A549 (cell line): ENCODE results near the gene TTLL11.

ENCODE experiments used
- CHD2 ChIP-seq: fragments of 150-350 bp; IDR thresholded peaks from 2 replicates; pipeline ENCODE4 v1.6.1; 2014; ENCODE audit warnings: low read length; ENCODE audit not compliant: partially characterized antibody
- MYC ChIP-seq: IDR thresholded peaks from 2 replicates; pipeline ENCODE4 v1.6.1; 2012; ENCODE audit warnings: mild to moderate bottlenecking, inconsistent platforms, low read length, improper control_type of control experiment, borderline replicate concordance
- POLR2A ChIP-seq: IDR thresholded peaks from 2 replicates; pipeline ENCODE4 v1.6.1; 2012; ENCODE audit warnings: mild to moderate bottlenecking, low read length
- RNF2 ChIP-seq: fragments of 200-600 bp; sonication (generic); IDR thresholded peaks from 2 replicates; pipeline ENCODE4 v1.6.1; 2016; ENCODE audit warnings: low read depth, mild to moderate bottlenecking, antibody characterized with exemption, moderate library complexity, borderline replicate concordance
- TF ChIP-seq, protein P1 (sequence below): fragments of >200 bp; sonication (Bioruptor Twin); formaldehyde crosslinking; IDR thresholded peaks from 3 replicates; pipeline ENCODE4 v1.5.1; 2016
- TF ChIP-seq, protein P2 (sequence below): IDR thresholded peaks from 2 replicates; pipeline ENCODE4 v1.6.1; 2012
- TF ChIP-seq, protein P3 (sequence below): IDR thresholded peaks from 2 replicates; pipeline ENCODE4 v1.6.1; 2012; ENCODE audit warnings: low read depth, borderline replicate concordance

DNA sequence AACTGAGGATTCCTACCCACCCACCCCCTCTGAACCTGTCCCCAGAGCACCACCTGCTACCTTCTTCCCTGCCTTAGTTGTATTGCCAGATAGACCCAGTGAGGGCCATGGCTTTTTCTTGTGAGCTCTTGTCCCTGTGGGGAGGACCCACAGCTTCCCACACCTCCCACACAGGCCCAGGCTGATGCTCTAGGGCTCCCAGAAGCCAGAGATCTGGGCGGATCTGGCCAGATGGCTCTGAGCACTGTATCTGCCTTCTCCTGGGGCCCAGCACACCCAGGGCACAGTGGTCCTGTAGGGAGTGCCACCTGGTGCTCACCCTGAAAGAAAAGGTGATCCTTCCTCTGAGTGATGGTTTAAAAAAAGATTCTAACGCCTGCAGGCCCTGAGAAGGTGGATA lies 310.0 kb downstream of the TTLL11 start:
- TF ChIP-seq, protein P1, sequence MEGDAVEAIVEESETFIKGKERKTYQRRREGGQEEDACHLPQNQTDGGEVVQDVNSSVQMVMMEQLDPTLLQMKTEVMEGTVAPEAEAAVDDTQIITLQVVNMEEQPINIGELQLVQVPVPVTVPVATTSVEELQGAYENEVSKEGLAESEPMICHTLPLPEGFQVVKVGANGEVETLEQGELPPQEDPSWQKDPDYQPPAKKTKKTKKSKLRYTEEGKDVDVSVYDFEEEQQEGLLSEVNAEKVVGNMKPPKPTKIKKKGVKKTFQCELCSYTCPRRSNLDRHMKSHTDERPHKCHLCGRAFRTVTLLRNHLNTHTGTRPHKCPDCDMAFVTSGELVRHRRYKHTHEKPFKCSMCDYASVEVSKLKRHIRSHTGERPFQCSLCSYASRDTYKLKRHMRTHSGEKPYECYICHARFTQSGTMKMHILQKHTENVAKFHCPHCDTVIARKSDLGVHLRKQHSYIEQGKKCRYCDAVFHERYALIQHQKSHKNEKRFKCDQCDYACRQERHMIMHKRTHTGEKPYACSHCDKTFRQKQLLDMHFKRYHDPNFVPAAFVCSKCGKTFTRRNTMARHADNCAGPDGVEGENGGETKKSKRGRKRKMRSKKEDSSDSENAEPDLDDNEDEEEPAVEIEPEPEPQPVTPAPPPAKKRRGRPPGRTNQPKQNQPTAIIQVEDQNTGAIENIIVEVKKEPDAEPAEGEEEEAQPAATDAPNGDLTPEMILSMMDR, result no peak
- TF ChIP-seq POLR2A, result no peak
- TF ChIP-seq, protein P2, sequence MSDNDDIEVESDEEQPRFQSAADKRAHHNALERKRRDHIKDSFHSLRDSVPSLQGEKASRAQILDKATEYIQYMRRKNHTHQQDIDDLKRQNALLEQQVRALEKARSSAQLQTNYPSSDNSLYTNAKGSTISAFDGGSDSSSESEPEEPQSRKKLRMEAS, result no peak
- no peak for TF ChIP-seq MYC
- TF ChIP-seq CHD2, result no peak
- TF ChIP-seq, protein P3, sequence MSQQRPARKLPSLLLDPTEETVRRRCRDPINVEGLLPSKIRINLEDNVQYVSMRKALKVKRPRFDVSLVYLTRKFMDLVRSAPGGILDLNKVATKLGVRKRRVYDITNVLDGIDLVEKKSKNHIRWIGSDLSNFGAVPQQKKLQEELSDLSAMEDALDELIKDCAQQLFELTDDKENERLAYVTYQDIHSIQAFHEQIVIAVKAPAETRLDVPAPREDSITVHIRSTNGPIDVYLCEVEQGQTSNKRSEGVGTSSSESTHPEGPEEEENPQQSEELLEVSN, result no peak
- TF ChIP-seq RNF2, result no peak
